ENCODE measurements around the gene FBXO3. TPM values are rescaled to one million over a fixed set of nuclear protein-coding genes. Genes with fewer than 3 reads are reported as not detected.

FBXO3 gene
- total and polyA plus RNA-seq, 2 of the 13 experiments (the other 11 are each of a cell fraction or from before 2014, with no cell fraction given), result 20.4 to 27.6 TPM

GRCh38 chr11:33699515-33700062, 74.7 kb downstream of the FBXO3 start (continued):
- TF ChIP-seq ZNF703 (CRISPR knock-in tag; IDR thresholded peaks at IDR 0.05; ENCODE audit: borderline replicate concordance) (no peak), BORCS8-MEF2B (CRISPR knock-in tag; IDR thresholded peaks at IDR 0.05) (peak; percentile 87), TAF15 (IDR thresholded peaks at IDR 0.05; ENCODE audit: low read depth, low read length, poor library complexity, severe bottlenecking) (no peak), ELK4 (CRISPR knock-in tag; IDR thresholded peaks at IDR 0.05; ENCODE audit: borderline replicate concordance) (no peak), AKNA (CRISPR knock-in tag; IDR thresholded peaks at IDR 0.05; ENCODE audit: borderline replicate concordance) (no peak), FOSL1 (CRISPR knock-in tag; IDR thresholded peaks at IDR 0.05; ENCODE audit: borderline replicate concordance) (no peak), RFX3 (CRISPR knock-in tag; IDR thresholded peaks at IDR 0.05) (peak; percentile 69), ZNF547 (CRISPR knock-in tag; IDR thresholded peaks at IDR 0.05) (no peak), ZNF331 (CRISPR knock-in tag; IDR thresholded peaks at IDR 0.05) (0 out of 2 replicates have a peak, but pooled peaks have one; percentile 5), ZBTB10 (CRISPR knock-in tag; IDR thresholded peaks at IDR 0.05; ENCODE audit: borderline replicate concordance) (peak; percentile 93), GATAD1 (CRISPR knock-in tag; IDR thresholded peaks at IDR 0.05) (peak; percentile 53; the same call in 1 of the 2 replicates), ZNF644 (CRISPR knock-in tag; IDR thresholded peaks at IDR 0.05; ENCODE audit: low read depth) (peak; percentile 61; the same call in 1 of the 2 replicates), NAIF1 (CRISPR knock-in tag; IDR thresholded peaks at IDR 0.05; ENCODE audit: borderline replicate concordance) (no peak), ZNF224 (CRISPR knock-in tag; IDR thresholded peaks at IDR 0.05) (no peak), GRHL1 (CRISPR knock-in tag; conservative IDR thresholded peaks at IDR 0.05) (no peak), HOXA7 (CRISPR knock-in tag; IDR thresholded peaks at IDR 0.05) (no peak), MTERF4 (CRISPR knock-in tag; IDR thresholded peaks at IDR 0.05) (no peak), ZNF296 (CRISPR knock-in tag; conservative IDR thresholded peaks at IDR 0.05) (no peak)

Measured in HepG2 (cell line).